ENCODE data around the gene SMARCAL1. TPM values are rescaled to one million over a fixed set of nuclear protein-coding genes. Genes with fewer than 3 reads are reported as not detected.

Gene SMARCAL1
- total and polyA plus RNA-seq, 2 of the 4 experiments (the other 2 are of a cell fraction): 13.6 to 21.0 TPM

GRCh38 chr2:216499641-216500218 lies 87.4 kb downstream of the SMARCAL1 start:
- Histone ChIP-seq H3K14ac (replicated peaks; ENCODE audit: low read depth, low read length) (peak overlapping the region; percentile 94), H4K8ac (ENCODE audit: low read depth in 2 of 2, low read length in 2 of 2) (peak overlapping the region; percentile 74 to 82), H3K36me3 (ENCODE audit: control insufficient read depth, insufficient read depth, low read length) (peaks cover 41% of the 10 kb centered on the region), H3K56ac (ENCODE audit: extremely low read depth, insufficient read depth, low read length) (peak overlapping the region; percentile 97), H2AK5ac (ENCODE audit: low read depth, low read length) (peak overlapping the region; percentile 98; the same call in 1 of the 2 replicates), H3K4ac (ENCODE audit: low read depth, low read length) (peak overlapping the region; percentile 93; the same call in 1 of the 2 replicates), H4K20me1 (ENCODE audit: insufficient read depth, low read length) (peaks cover 55% of the 10 kb centered on the region), H3K23ac (ENCODE audit: low read depth, low read length) (peak overlapping the region; percentile 89), H2AFZ (replicated peaks; ENCODE audit: low read length, poor library complexity) (no peak overlapping the region), H3K18ac (ENCODE audit: low read depth, low read length) (no peak overlapping the region), H3K27me3 (ENCODE audit: control insufficient read depth, insufficient read depth, low read length) (no peaks in the 10 kb centered on the region), H3K9me3 (ENCODE audit: control insufficient read depth, insufficient read depth, low read length) (no peaks in the 10 kb centered on the region), H2BK20ac (ENCODE audit: low read depth, low read length) (no peak overlapping the region), H3K79me1 (ENCODE audit: low read depth in 1 of 2, low read length in 2 of 2) (peaks cover 48 to 79% of the 10 kb centered on the region in 2 experiments), H3K4me2 (ENCODE audit: low read depth, low read length) (peak overlapping the region; percentile 100), H3K9me1 (ENCODE audit: insufficient read depth, low read length) (peaks cover 18% of the 10 kb centered on the region), H3K9ac (ENCODE audit: low read depth, low read length) (peak overlapping the region; percentile 98), H3K4me1 (ENCODE audit: control insufficient read depth, insufficient read depth, low read length) (peaks cover 11% of the 10 kb centered on the region), H4K5ac (ENCODE audit: low read depth, low read length) (no peak overlapping the region), H4K91ac (ENCODE audit: insufficient read depth, low read depth, low read length) (no peak overlapping the region; the same call in 1 of the 2 replicates), H2BK5ac (ENCODE audit: low read depth, low read length, poor library complexity, severe bottlenecking) (peak overlapping the region; percentile 85), H2AK9ac (replicated peaks; ENCODE audit: low read depth, low read length, poor library complexity) (no peak overlapping the region), H2BK120ac (ENCODE audit: low read depth, low read length) (no peak overlapping the region), H2BK15ac (ENCODE audit: low read depth, low read length) (no peak overlapping the region), H3K4me3 (ENCODE audit: insufficient read depth, low read depth, low read length) (peak overlapping the region; percentile 92), H3K27ac (ENCODE audit: insufficient read depth, low read length) (peak overlapping the region; percentile 54)
- BruUV-seq (replicated peaks): no TSS peak
- POLR2A ChIA-PET (ENCODE audit: unreplicated experiment): interaction anchor here (0.5 to 0.6 kb wide), 2 partner anchors 192 to 214 kb away, joined by 3 to 7 read pairs; no protein-coding TSS in a partner anchor
- CTCF ChIA-PET: no interaction called here
- WGBS, 2 experiments (ENCODE audit: extremely low coverage in 2 of 2, insufficient read length in 1 of 2): no CpG with 5 or more reads among the region's 6 CpGs
- intact Hi-C loops (cut with micrococcal nuclease) (loop anchor here (2.0 kb wide), 3 partner anchors 127 to 389 kb away; partner anchors contain the start of gene MARCHF4), dilution Hi-C loops (cut with HindIII; ENCODE audit: low sequenced_read_pairs, unreplicated experiment) (loop anchor here (25.0 kb wide), 2 partner anchors 163 to 1013 kb away; no protein-coding TSS in a partner anchor), in situ Hi-C loops (cut with MboI; ENCODE audit: low sequenced_read_pairs) (loop anchor here (25.0 kb wide), 1 partner anchor 1013 kb away; no protein-coding TSS in a partner anchor)
- DNase-seq (peak; percentile 19), ATAC-seq (ENCODE audit: low read depth) (no peak)
- TF ChIP-seq POLR2A (IDR thresholded peaks at IDR 0.05; ENCODE audit: low read depth, low read length) (no peak), RAD21 (IDR thresholded peaks at IDR 0.05; ENCODE audit: low read length) (no peak), NFE2L2 (IDR thresholded peaks at IDR 0.05; ENCODE audit: low read depth, low read length) (no peak), BHLHE40 (IDR thresholded peaks at IDR 0.05; ENCODE audit: low read depth, low read length) (no peak), MAZ (IDR thresholded peaks at IDR 0.05; ENCODE audit: borderline replicate concordance, low read depth, low read length) (no peak), CTCF (conservative IDR thresholded peaks at IDR 0.05; ENCODE audit: low read depth, low read length) (no peak), MAFK (IDR thresholded peaks at IDR 0.05; ENCODE audit: low read depth, low read length) (no peak), ELK1 (IDR thresholded peaks at IDR 0.05; ENCODE audit: borderline replicate concordance, low read depth, low read length) (no peak)

All from IMR-90 (cell line).